Measurements from ENCODE around the gene MNS1.
"Not testable (repeated sequence)": the region's sequence is repeated elsewhere in the genome, so short reads cannot be mapped to it uniquely, and the experiment has no call there.

MNS1 gene

GRCh38 chr15:56464893-56465520, at the start of gene MNS1:
Gene MNS1 (minus strand): TSS chr15:56465137. CDS start chr15:56464972, 165 bp downstream.
- FAIRE-seq (peak; percentile 76), DNase-seq (ENCODE audit: extremely low spot score, insufficient read length, low read depth) (peak; percentile 51)

GRCh38 chr15:56496635-56497034, 31.7 kb upstream of the MNS1 start:
- no peak for FAIRE-seq
- peak; percentile 2 for DNase-seq (ENCODE audit: extremely low spot score, insufficient read length, low read depth)

GRCh38 chr15:56495533-56495932, 30.6 kb upstream of the MNS1 start:
- DNase-seq (ENCODE audit: extremely low spot score, insufficient read length, low read depth): no peak
- no peak for FAIRE-seq

GRCh38 chr15:56495053-56495452, 30.1 kb upstream of the MNS1 start:
- no peak for DNase-seq (ENCODE audit: extremely low spot score, insufficient read length, low read depth)
- FAIRE-seq: no peak

GRCh38 chr15:56492791-56493555, 28.0 kb upstream of the MNS1 start:
- no peak for DNase-seq (ENCODE audit: extremely low spot score, insufficient read length, low read depth)
- no peak for FAIRE-seq

GRCh38 chr15:56492236-56492635, 27.3 kb upstream of the MNS1 start:
- FAIRE-seq (no peak), DNase-seq (ENCODE audit: extremely low spot score, insufficient read length, low read depth) (no peak)

GRCh38 chr15:56491110-56491722, 26.3 kb upstream of the MNS1 start:
- DNase-seq (ENCODE audit: extremely low spot score, insufficient read length, low read depth) (peak; percentile 7), FAIRE-seq (peak; percentile 5)

GRCh38 chr15:56490461-56490860, 25.5 kb upstream of the MNS1 start:
- FAIRE-seq (no peak), DNase-seq (ENCODE audit: extremely low spot score, insufficient read length, low read depth) (no peak)

- not testable (repeated sequence) for DNase-seq (ENCODE audit: extremely low spot score, insufficient read length, low read depth); FAIRE-seq
Measured at GRCh38 chr15:56486206-56486605, 21.3 kb upstream of the MNS1 start.

GRCh38 chr15:56485426-56485825, 20.5 kb upstream of the MNS1 start:
- FAIRE-seq; DNase-seq (ENCODE audit: extremely low spot score, insufficient read length, low read depth): not testable (repeated sequence)

GRCh38 chr15:56484287-56484686, 19.4 kb upstream of the MNS1 start:
- DNase-seq (ENCODE audit: extremely low spot score, insufficient read length, low read depth): no peak
- FAIRE-seq: no peak

GRCh38 chr15:56475351-56475750, 10.4 kb upstream of the MNS1 start:
- FAIRE-seq (no peak), DNase-seq (ENCODE audit: extremely low spot score, insufficient read length, low read depth) (no peak)

GRCh38 chr15:56473017-56473416, 8.1 kb upstream of the MNS1 start:
- DNase-seq (ENCODE audit: extremely low spot score, insufficient read length, low read depth) (no peak), FAIRE-seq (no peak)

- DNase-seq (ENCODE audit: extremely low spot score, insufficient read length, low read depth): no peak
- no peak for FAIRE-seq
Measured at GRCh38 chr15:56472278-56472677, 7.3 kb upstream of the MNS1 start.

- no peak for DNase-seq (ENCODE audit: extremely low spot score, insufficient read length, low read depth)
Measured at GRCh38 chr15:56471440-56472069, 6.6 kb upstream of the MNS1 start.

GRCh38 chr15:56469483-56469882, 4.5 kb upstream of the MNS1 start:
- FAIRE-seq: no peak
- no peak for DNase-seq (ENCODE audit: extremely low spot score, insufficient read length, low read depth)

More at GRCh38 chr15:56471440-56472069, 6.6 kb upstream of the MNS1 start:
- no peak for FAIRE-seq

GRCh38 chr15:56468401-56468800, 3.5 kb upstream of the MNS1 start:
- no peak for DNase-seq (ENCODE audit: extremely low spot score, insufficient read length, low read depth)
- FAIRE-seq: peak; percentile 71

- no peak for FAIRE-seq
Measured at GRCh38 chr15:56467616-56468015, 2.7 kb upstream of the MNS1 start.

GRCh38 chr15:56460947-56461346, 4.0 kb downstream of the MNS1 start:
- no peak for DNase-seq (ENCODE audit: extremely low spot score, insufficient read length, low read depth)
- no peak for FAIRE-seq

More at GRCh38 chr15:56467616-56468015, 2.7 kb upstream of the MNS1 start:
- DNase-seq (ENCODE audit: extremely low spot score, insufficient read length, low read depth): no peak

- FAIRE-seq (no peak), DNase-seq (ENCODE audit: extremely low spot score, insufficient read length, low read depth) (no peak)
Measured at GRCh38 chr15:56460071-56460470, 4.9 kb downstream of the MNS1 start.

- FAIRE-seq (no peak), DNase-seq (ENCODE audit: extremely low spot score, insufficient read length, low read depth) (no peak)
Measured at GRCh38 chr15:56459096-56459495, 5.8 kb downstream of the MNS1 start.
